HepG2 (cell line): ENCODE results near the gene NDEL1. TPM values are rescaled to one million over a fixed set of nuclear protein-coding genes. Genes with fewer than 3 reads are reported as not detected.
A peak's percentile ranks its signal among the peaks of the same experiment; 100 is the strongest.

Source experiments
- CCAR2 ChIP-seq: fragments of 200-400 bp; formaldehyde crosslinking; optimal IDR thresholded peaks from 2 replicates; pipeline ENCODE3; 2018; ENCODE audit warnings: low read depth, mild to moderate bottlenecking, low read length, moderate library complexity
- EP300 ChIP-seq, 3 experiments: sonication (generic) in 1 of 3; formaldehyde crosslinking in 1 of 3; IDR thresholded peaks; 2 replicates each; pipeline versions ENCODE4 v1.5.1 to v1.6.1; 2011 to 2020; ENCODE audit warnings: low read depth in 2 of 3, low read length in 2 of 3, borderline replicate concordance in 1 of 3, improper control_type of control experiment in 1 of 3, mild to moderate bottlenecking in 1 of 3, missing genetic modification reagents in 1 of 3, moderate library complexity in 1 of 3
- GZF1 ChIP-seq: sonication (generic); formaldehyde crosslinking; IDR thresholded peaks from 2 replicates; pipeline ENCODE4 v1.5.1; 2020; ENCODE audit warnings: mild to moderate bottlenecking, missing genetic modification reagents
- MXD4 ChIP-seq: IDR thresholded peaks from 2 replicates; pipeline ENCODE4 v1.6.1; 2016; ENCODE audit warnings: mild to moderate bottlenecking, missing biosample characterization, missing genetic modification reagents
- NFKBIZ ChIP-seq: IDR thresholded peaks from 2 replicates; pipeline ENCODE4 v1.6.1; 2018; ENCODE audit warnings: missing genetic modification reagents, missing compliant biosample characterization
- RELA ChIP-seq: sonication (generic); formaldehyde crosslinking; IDR thresholded peaks from 2 replicates; pipeline ENCODE4 v1.4.0; 2020; ENCODE audit warnings: missing genetic modification reagents
- REPIN1 ChIP-seq: sonication (generic); formaldehyde crosslinking; IDR thresholded peaks from 2 replicates; pipeline ENCODE4 v1.8.0; 2022; ENCODE audit warnings: missing genetic modification reagents, low read depth, mild to moderate bottlenecking, borderline replicate concordance
- SKI ChIP-seq: fragments of 450-650 bp; IDR thresholded peaks from one replicate; pipeline ENCODE4 v1.6.1; 2018; ENCODE audit warnings: mild to moderate bottlenecking; ENCODE audit not compliant: partially characterized antibody
- SOX13 ChIP-seq, 3 experiments: fragments of 450-650 bp in 1 of 3; sonication (generic) in 1 of 3; formaldehyde crosslinking in 1 of 3; IDR thresholded peaks in 2 of 3; conservative IDR thresholded peaks in 1 of 3; 2 replicates each; pipeline versions ENCODE4 v1.5.0 to v1.6.1; 2016 to 2020; ENCODE audit warnings: antibody characterized with exemption in 1 of 3, mild to moderate bottlenecking in 1 of 3, missing compliant biosample characterization in 1 of 3, missing genetic modification reagents in 1 of 3, moderate library complexity in 1 of 3
- ZKSCAN1 ChIP-seq: fragments of 150-350 bp; IDR thresholded peaks from 2 replicates; pipeline ENCODE4 v1.6.1; 2014; ENCODE audit warnings: low read length
- ZKSCAN8 ChIP-seq: IDR thresholded peaks from 2 replicates; pipeline ENCODE4 v1.6.1; 2016; ENCODE audit warnings: borderline replicate concordance, missing genetic modification reagents, missing compliant biosample characterization
- ZNF12 ChIP-seq: sonication (generic); formaldehyde crosslinking; IDR thresholded peaks from 2 replicates; pipeline ENCODE4 v1.5.0; 2020; ENCODE audit warnings: missing genetic modification reagents
- ZNF180 ChIP-seq: sonication (generic); formaldehyde crosslinking; IDR thresholded peaks from 2 replicates; pipeline ENCODE4 v1.4.0; 2020; ENCODE audit warnings: low read depth, missing genetic modification reagents, borderline replicate concordance
- ZNF263 ChIP-seq: sonication (generic); formaldehyde crosslinking; IDR thresholded peaks from 2 replicates; pipeline ENCODE4 v1.4.0; 2020; ENCODE audit warnings: missing genetic modification reagents
- ZNF552 ChIP-seq: sonication (generic); formaldehyde crosslinking; IDR thresholded peaks from 2 replicates; pipeline ENCODE4 v1.9.0; 2022; ENCODE audit warnings: missing genetic modification reagents, mild to moderate bottlenecking, borderline replicate concordance
- ZNF605 ChIP-seq: sonication (generic); formaldehyde crosslinking; IDR thresholded peaks from 2 replicates; pipeline ENCODE4 v1.8.0; 2022; ENCODE audit warnings: mild to moderate bottlenecking, missing genetic modification reagents
- ZNF709 ChIP-seq: sonication (generic); formaldehyde crosslinking; IDR thresholded peaks from 2 replicates; pipeline ENCODE4 v1.5.0; 2020; ENCODE audit warnings: mild to moderate bottlenecking, missing genetic modification reagents
- ZNF749 ChIP-seq: sonication (generic); formaldehyde crosslinking; IDR thresholded peaks from 2 replicates; pipeline ENCODE4 v1.8.0; 2022; ENCODE audit warnings: mild to moderate bottlenecking, missing genetic modification reagents, moderate library complexity, borderline replicate concordance
- ZNF782 ChIP-seq: sonication (generic); formaldehyde crosslinking; IDR thresholded peaks from 2 replicates; pipeline ENCODE4 v1.4.0; 2020; ENCODE audit warnings: missing genetic modification reagents, mild to moderate bottlenecking, borderline replicate concordance
- polyA plus RNA-seq, 8 experiments: library from polyadenylated mRNA; depleted of rRNA in 3 of 8; stranded (reverse) in 7 of 8; unstranded in 1 of 8; fragments of >200 nt; fragmentation: Illumina TruSeq in 4 of 8; extraction: Trizol in 4 of 8; gene quantifications; 2 replicates each; pipeline versions ENCODE4 v1.2.1 to v1.2.3, GENCODE V29; 2011 to 2016; ENCODE audit warnings: low read depth in 4 of 8, missing spikeins in 1 of 8, mixed read lengths in 1 of 8; ENCODE audit not compliant: insufficient read depth in 1 of 8
- total RNA-seq, 5 experiments: library from RNA; depleted of rRNA; stranded (reverse); fragments of >200 nt; fragmentation: Illumina TruSeq; extraction: Trizol; gene quantifications; 2 replicates each; pipeline ENCODE4 v1.2.3, GENCODE V29; 2016; ENCODE audit warnings: low read depth in 1 of 5
- TF ChIP-seq, protein P1 (sequence below): IDR thresholded peaks from 2 replicates; pipeline ENCODE4 v1.6.1; 2016; ENCODE audit warnings: low read depth, borderline replicate concordance
- TF ChIP-seq, protein P2 (sequence below): IDR thresholded peaks from 2 replicates; pipeline ENCODE4 v1.6.1; 2012; ENCODE audit warnings: inconsistent platforms
- TF ChIP-seq, protein P3 (sequence below): sonication (generic); formaldehyde crosslinking; IDR thresholded peaks from 2 replicates; pipeline ENCODE4 v1.4.0; 2020; ENCODE audit warnings: missing genetic modification reagents, borderline replicate concordance
- TF ChIP-seq, protein P4 (sequence below): sonication (generic); formaldehyde crosslinking; IDR thresholded peaks from 2 replicates; pipeline ENCODE4 v1.4.0; 2020; ENCODE audit warnings: mild to moderate bottlenecking, missing genetic modification reagents, borderline replicate concordance

NDEL1 gene
- total and polyA plus RNA-seq, 2 of the 13 experiments (the other 11 are each of a cell fraction or from before 2014, with no cell fraction given), result 59.8 to 153 TPM

DNA sequence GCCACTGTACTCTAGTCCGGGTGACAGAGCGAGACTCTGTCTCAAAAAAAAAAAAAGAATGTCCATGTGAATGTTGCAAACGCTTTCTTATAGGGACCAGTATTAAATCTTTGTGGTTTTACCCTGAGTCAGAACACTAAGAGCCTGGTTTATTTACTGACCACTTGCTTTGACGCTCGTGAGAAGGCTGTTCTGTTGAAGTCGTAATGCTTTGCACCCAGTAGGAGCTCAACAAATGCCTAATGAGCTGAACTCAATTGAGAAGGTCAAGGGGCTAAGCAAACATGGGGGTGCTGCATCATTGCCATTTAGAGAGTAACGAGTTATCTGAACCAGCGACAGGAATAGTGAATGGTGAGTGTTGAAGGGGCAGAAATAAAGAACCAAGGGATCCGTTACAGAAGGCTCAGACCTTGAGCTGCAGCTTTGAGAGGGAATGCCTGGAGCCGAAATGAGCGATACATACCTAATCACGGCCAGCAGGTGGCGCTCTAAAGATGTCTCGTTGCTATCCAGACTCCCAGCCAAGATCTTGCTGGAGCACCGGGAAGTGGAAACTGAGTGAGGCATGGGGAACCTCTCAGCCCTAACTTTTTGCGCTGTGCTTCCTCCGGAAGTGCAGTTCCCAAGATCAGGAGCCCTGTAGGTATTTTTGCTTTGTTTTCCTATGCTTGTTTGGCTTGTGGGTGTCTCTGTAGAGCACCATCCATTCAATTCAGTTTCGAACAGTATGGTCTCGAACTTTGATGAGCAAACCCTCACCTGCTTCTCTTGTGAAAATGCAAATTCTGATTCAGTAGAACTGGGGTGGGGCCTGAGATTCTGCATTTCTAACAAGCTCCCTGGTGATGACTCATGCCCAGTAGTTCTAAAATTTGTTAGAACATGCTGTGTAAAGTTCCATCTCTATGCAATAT is 25.5 kb upstream of the NDEL1 start (continued):
- TF ChIP-seq ZNF263 (CRISPR knock-in tag), result peak; percentile 71; the same call in 1 of the 2 replicates
- TF ChIP-seq, protein P1, sequence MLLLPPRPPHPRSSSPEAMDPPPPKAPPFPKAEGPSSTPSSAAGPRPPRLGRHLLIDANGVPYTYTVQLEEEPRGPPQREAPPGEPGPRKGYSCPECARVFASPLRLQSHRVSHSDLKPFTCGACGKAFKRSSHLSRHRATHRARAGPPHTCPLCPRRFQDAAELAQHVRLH (CRISPR knock-in tag), result 0 out of 2 replicates have a peak, but pooled peaks have one; percentile 22
- TF ChIP-seq NFKBIZ (CRISPR knock-in tag), result no peak
- no peak for TF ChIP-seq GZF1
- TF ChIP-seq ZNF749 (CRISPR knock-in tag), result no peak
- TF ChIP-seq ZNF709 (CRISPR knock-in tag), result no peak
- TF ChIP-seq EP300 (IDR thresholded peaks at IDR 0.05; ENCODE audit: low read depth in 2 of 2, low read length in 2 of 2), result no peak
- TF ChIP-seq EP300 (CRISPR knock-in tag; IDR thresholded peaks at IDR 0.05; ENCODE audit: borderline replicate concordance), result peak; percentile 27; the same call in 1 of the 2 replicates
- TF ChIP-seq SOX13 (IDR thresholded peaks at IDR 0.05), result no peak
- peak in 1 of 2 experiments; percentile 27; a peak in 1 of 4 replicates for TF ChIP-seq SOX13 (CRISPR knock-in tag; conservative IDR thresholded peaks at IDR 0.05 in 1 of 2, IDR thresholded peaks at IDR 0.05 in 1 of 2)
- TF ChIP-seq, protein P2, sequence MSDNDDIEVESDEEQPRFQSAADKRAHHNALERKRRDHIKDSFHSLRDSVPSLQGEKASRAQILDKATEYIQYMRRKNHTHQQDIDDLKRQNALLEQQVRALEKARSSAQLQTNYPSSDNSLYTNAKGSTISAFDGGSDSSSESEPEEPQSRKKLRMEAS, result no peak
- TF ChIP-seq ZNF180 (CRISPR knock-in tag), result no peak
- TF ChIP-seq REPIN1 (CRISPR knock-in tag), result peak; percentile 32; the same call in 1 of the 2 replicates
- TF ChIP-seq CCAR2, result no peak
- no peak for TF ChIP-seq ZNF552
- TF ChIP-seq, protein P3, sequence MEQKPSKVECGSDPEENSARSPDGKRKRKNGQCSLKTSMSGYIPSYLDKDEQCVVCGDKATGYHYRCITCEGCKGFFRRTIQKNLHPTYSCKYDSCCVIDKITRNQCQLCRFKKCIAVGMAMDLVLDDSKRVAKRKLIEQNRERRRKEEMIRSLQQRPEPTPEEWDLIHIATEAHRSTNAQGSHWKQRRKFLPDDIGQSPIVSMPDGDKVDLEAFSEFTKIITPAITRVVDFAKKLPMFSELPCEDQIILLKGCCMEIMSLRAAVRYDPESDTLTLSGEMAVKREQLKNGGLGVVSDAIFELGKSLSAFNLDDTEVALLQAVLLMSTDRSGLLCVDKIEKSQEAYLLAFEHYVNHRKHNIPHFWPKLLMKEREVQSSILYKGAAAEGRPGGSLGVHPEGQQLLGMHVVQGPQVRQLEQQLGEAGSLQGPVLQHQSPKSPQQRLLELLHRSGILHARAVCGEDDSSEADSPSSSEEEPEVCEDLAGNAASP, result peak; percentile 62; the same call in 1 of the 2 replicates
- TF ChIP-seq ZNF12, result 0 out of 2 replicates have a peak, but pooled peaks have one; percentile 11
- peak; percentile 42; the same call in 1 of the 2 replicates for TF ChIP-seq ZNF605 (CRISPR knock-in tag)
- no peak for TF ChIP-seq SKI
- TF ChIP-seq RELA (CRISPR knock-in tag), result 0 out of 2 replicates have a peak, but pooled peaks have one; percentile 30
- TF ChIP-seq, protein P4, sequence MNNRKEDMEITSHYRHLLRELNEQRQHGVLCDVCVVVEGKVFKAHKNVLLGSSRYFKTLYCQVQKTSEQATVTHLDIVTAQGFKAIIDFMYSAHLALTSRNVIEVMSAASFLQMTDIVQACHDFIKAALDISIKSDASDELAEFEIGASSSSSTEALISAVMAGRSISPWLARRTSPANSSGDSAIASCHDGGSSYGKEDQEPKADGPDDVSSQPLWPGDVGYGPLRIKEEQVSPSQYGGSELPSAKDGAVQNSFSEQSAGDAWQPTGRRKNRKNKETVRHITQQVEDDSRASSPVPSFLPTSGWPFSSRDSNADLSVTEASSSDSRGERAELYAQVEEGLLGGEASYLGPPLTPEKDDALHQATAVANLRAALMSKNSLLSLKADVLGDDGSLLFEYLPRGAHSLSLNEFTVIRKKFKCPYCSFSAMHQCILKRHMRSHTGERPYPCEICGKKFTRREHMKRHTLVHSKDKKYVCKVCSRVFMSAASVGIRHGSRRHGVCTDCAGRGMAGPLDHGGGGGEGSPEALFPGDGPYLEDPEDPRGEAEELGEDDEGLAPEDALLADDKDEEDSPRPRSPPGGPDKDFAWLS (CRISPR knock-in tag), result no peak
- TF ChIP-seq ZKSCAN1, result peak; percentile 76
- TF ChIP-seq ZKSCAN8, result peak; percentile 72; the same call in 1 of the 2 replicates
- TF ChIP-seq MXD4 (CRISPR knock-in tag), result 0 out of 2 replicates have a peak, but pooled peaks have one; percentile 53
- no peak for TF ChIP-seq ZNF782 (CRISPR knock-in tag)
